ENCODE measurements around the gene DRD1. TPM values are rescaled to one million over a fixed set of nuclear protein-coding genes. Genes with fewer than 3 reads are reported as not detected.

The DRD1 gene
- total RNA-seq, 1 donor from 2014 or later: not detected

GRCh38 chr5:175487514-175488222, 43.7 kb upstream of the DRD1 start:
- DNase-seq (ENCODE audit: low read depth): no peak
- H3K36me3 ChIP-seq (ENCODE audit: control insufficient read depth, insufficient read depth, low read length): peaks cover 1% of the 10 kb centered on the region
- TF ChIP-seq CTCF (IDR thresholded peaks at IDR 0.05; ENCODE audit: insufficient read depth, low read length, poor library complexity, severe bottlenecking): no peak

GRCh38 chr5:175485631-175486030, 41.6 kb upstream of the DRD1 start:
- no peak for TF ChIP-seq CTCF (IDR thresholded peaks at IDR 0.05; ENCODE audit: insufficient read depth, low read length, poor library complexity, severe bottlenecking)
- Histone ChIP-seq H3K4me3 (ENCODE audit: low read depth, low read length) (no peak overlapping the region), H3K36me3 (ENCODE audit: control insufficient read depth, insufficient read depth, low read length) (peaks cover 1% of the 10 kb centered on the region), H3K27me3 (ENCODE audit: control insufficient read depth, insufficient read depth, low read length) (no peaks in the 10 kb centered on the region)
- DNase-seq (ENCODE audit: low read depth): no peak

More at GRCh38 chr5:175487514-175488222, 43.7 kb upstream of the DRD1 start:
- Histone ChIP-seq H3K4me3 (ENCODE audit: low read depth, low read length) (no peak overlapping the region), H3K27me3 (ENCODE audit: control insufficient read depth, insufficient read depth, low read length) (no peaks in the 10 kb centered on the region)

GRCh38 chr5:175484829-175485228, 40.8 kb upstream of the DRD1 start:
- Histone ChIP-seq H3K4me3 (ENCODE audit: low read depth, low read length) (no peak overlapping the region), H3K27me3 (ENCODE audit: control insufficient read depth, insufficient read depth, low read length) (no peaks in the 10 kb centered on the region), H3K36me3 (ENCODE audit: control insufficient read depth, insufficient read depth, low read length) (peaks cover 1% of the 10 kb centered on the region)
- DNase-seq (ENCODE audit: low read depth): no peak
- TF ChIP-seq CTCF (IDR thresholded peaks at IDR 0.05; ENCODE audit: insufficient read depth, low read length, poor library complexity, severe bottlenecking): no peak

- H3K27me3 ChIP-seq (ENCODE audit: control insufficient read depth, insufficient read depth, low read length): no peaks in the 10 kb centered on the region
- H3K4me3 ChIP-seq (ENCODE audit: low read depth, low read length): no peak overlapping the region
- no peak for DNase-seq (ENCODE audit: low read depth)
- H3K36me3 ChIP-seq (ENCODE audit: control insufficient read depth, insufficient read depth, low read length): peaks cover 1% of the 10 kb centered on the region
- TF ChIP-seq CTCF (IDR thresholded peaks at IDR 0.05; ENCODE audit: insufficient read depth, low read length, poor library complexity, severe bottlenecking): no peak
Observed at GRCh38 chr5:175484322-175484721, 40.3 kb upstream of the DRD1 start.

- Histone ChIP-seq H3K27me3 (ENCODE audit: control insufficient read depth, insufficient read depth, low read length) (no peaks in the 10 kb centered on the region), H3K36me3 (ENCODE audit: control insufficient read depth, insufficient read depth, low read length) (peaks cover 1% of the 10 kb centered on the region), H3K4me3 (ENCODE audit: low read depth, low read length) (no peak overlapping the region)
- TF ChIP-seq CTCF (IDR thresholded peaks at IDR 0.05; ENCODE audit: insufficient read depth, low read length, poor library complexity, severe bottlenecking): no peak
- DNase-seq (ENCODE audit: low read depth): no peak
Observed at GRCh38 chr5:175483337-175483736, 39.4 kb upstream of the DRD1 start.
